Neural crest cell (in vitro differentiated cells): Measurements from ENCODE around the gene CALN1. TPM values are rescaled to one million over a fixed set of nuclear protein-coding genes. Genes with fewer than 3 reads are reported as not detected.

Experiments
- DNase-seq: peaks from one replicate; pipeline ENCODE4 v3.0.0; 2021; ENCODE audit warnings: low read depth, mixed read lengths, low spot score
- H3K27ac Mint-ChIP-seq: one replicate; pipeline ENCODE4 v1.8.0; 2021; ENCODE audit warnings: mild to moderate bottlenecking, mixed read lengths; ENCODE audit not compliant: unreplicated experiment
- H3K27me3 Mint-ChIP-seq: 2 replicates; pipeline ENCODE4 v1.8.0; 2021; ENCODE audit warnings: low read depth, mild to moderate bottlenecking, mixed read lengths
- H3K36me3 Mint-ChIP-seq: 2 replicates; pipeline ENCODE4 v1.8.0; 2021; ENCODE audit warnings: low read depth, mild to moderate bottlenecking, mixed read lengths
- H3K4me1 Mint-ChIP-seq: 2 replicates; pipeline ENCODE4 v1.8.0; 2021; ENCODE audit warnings: mixed read lengths
- H3K4me3 Mint-ChIP-seq: one replicate; pipeline ENCODE4 v1.8.0; 2021; ENCODE audit warnings: mild to moderate bottlenecking, mixed read lengths
- H3K9me3 Mint-ChIP-seq: 2 replicates; pipeline ENCODE4 v1.8.0; 2021; ENCODE audit warnings: mixed read lengths
- CTCF ChIP-seq: fragments of 200-600 bp; sonication (generic); conservative IDR thresholded peaks from 2 replicates; pipeline ENCODE4 v1.5.0; 2021; ENCODE audit warnings: antibody characterized with exemption, mild to moderate bottlenecking
- total RNA-seq: library from RNA; stranded (reverse); gene quantifications from 2 replicates; pipeline ENCODE4 v1.2.1, GENCODE V29; 2021

Gene CALN1
- total RNA-seq, 1 donor from 2014 or later = 0.51 TPM

- no peak for TF ChIP-seq CTCF
- Mint-ChIP-seq H3K9me3 (peaks cover 7% of the 10 kb centered on the region), H3K36me3 (peaks cover 2% of the 10 kb centered on the region)
Measured at GRCh38 chr7:72272479-72272878, 139.7 kb downstream of the CALN1 start.

GRCh38 chr7:72268796-72269195, 143.3 kb downstream of the CALN1 start:
- TF ChIP-seq CTCF = no peak

More at GRCh38 chr7:72272479-72272878, 139.7 kb downstream of the CALN1 start:
- DNase-seq = no peak
- Mint-ChIP-seq H3K27ac (no peak overlapping the region), H3K4me1 (peaks cover 4% of the 10 kb centered on the region), H3K27me3 (peaks cover 2% of the 10 kb centered on the region), H3K4me3 (no peak overlapping the region)

GRCh38 chr7:72268090-72268489, 144.0 kb downstream of the CALN1 start:
- no peak overlapping the region for H3K4me3 Mint-ChIP-seq
- H3K27ac Mint-ChIP-seq = no peak overlapping the region
- H3K9me3 Mint-ChIP-seq = peaks cover 2% of the 10 kb centered on the region
- peaks cover 2% of the 10 kb centered on the region for H3K36me3 Mint-ChIP-seq
- H3K4me1 Mint-ChIP-seq = peaks cover 15% of the 10 kb centered on the region
- peaks cover 2% of the 10 kb centered on the region for H3K27me3 Mint-ChIP-seq
- DNase-seq = no peak
- no peak for TF ChIP-seq CTCF

More at GRCh38 chr7:72268796-72269195, 143.3 kb downstream of the CALN1 start:
- H3K27me3 Mint-ChIP-seq = peaks cover 2% of the 10 kb centered on the region
- no peak overlapping the region for H3K4me3 Mint-ChIP-seq
- H3K27ac Mint-ChIP-seq = no peak overlapping the region
- peaks cover 15% of the 10 kb centered on the region for H3K4me1 Mint-ChIP-seq
- no peak for DNase-seq
- H3K9me3 Mint-ChIP-seq = peaks cover 2% of the 10 kb centered on the region
- H3K36me3 Mint-ChIP-seq = peaks cover 2% of the 10 kb centered on the region

- H3K9me3 Mint-ChIP-seq = peaks cover 2% of the 10 kb centered on the region
- H3K27me3 Mint-ChIP-seq = peaks cover 2% of the 10 kb centered on the region
- H3K4me3 Mint-ChIP-seq = no peak overlapping the region
- no peak for DNase-seq
- no peak overlapping the region for H3K27ac Mint-ChIP-seq
- peaks cover 2% of the 10 kb centered on the region for H3K36me3 Mint-ChIP-seq
- peaks cover 15% of the 10 kb centered on the region for H3K4me1 Mint-ChIP-seq
- TF ChIP-seq CTCF = no peak
Measured at GRCh38 chr7:72267291-72267800, 144.8 kb downstream of the CALN1 start.

- H3K4me1 Mint-ChIP-seq = peaks cover 15% of the 10 kb centered on the region
- H3K27ac Mint-ChIP-seq = no peak overlapping the region
- H3K36me3 Mint-ChIP-seq = peaks cover 2% of the 10 kb centered on the region
- no peak overlapping the region for H3K4me3 Mint-ChIP-seq
- no peak for TF ChIP-seq CTCF
- H3K27me3 Mint-ChIP-seq = peaks cover 2% of the 10 kb centered on the region
- H3K9me3 Mint-ChIP-seq = peaks cover 2% of the 10 kb centered on the region
- DNase-seq = no peak
Measured at GRCh38 chr7:72266771-72267170, 145.4 kb downstream of the CALN1 start.
